Measurements from ENCODE around the gene LRFN3. TPM values are rescaled to one million over a fixed set of nuclear protein-coding genes. Genes with fewer than 3 reads are reported as not detected.

The LRFN3 gene
- total and polyA plus RNA-seq, 12 donors = 1.7 to 23.3 (median 13.8) TPM

- Histone ChIP-seq H3K27ac (no peak overlapping the region), H3K9me3 (replicated peaks in 1 of 3) (no peaks in the 10 kb centered on the region), H3K4me1 (replicated peaks in 1 of 2) (no peaks in the 10 kb centered on the region), H3K4me3 (no peak overlapping the region), H3K36me3 (replicated peaks in 1 of 2) (no peaks in the 10 kb centered on the region), H3K27me3 (no peaks in the 10 kb centered on the region)
- 43 to 63% (median 58%) methylated on average over 1 to 3 of the region's 3 CpGs for WGBS, 4 donors
- intact Hi-C loops (cut with DNase I) = no loop called here
- TF ChIP-seq CTCF (IDR thresholded peaks at IDR 0.05) (no peak), POLR2A (IDR thresholded peaks at IDR 0.05) (no peak)
- DNase-seq = no peak
These were observed 25.0 kb upstream of the LRFN3 start for GRCh38 chr19:35911173-35911572.

GRCh38 chr19:35911790-35912189 is 24.4 kb upstream of the LRFN3 start:
- H3K27ac ChIP-seq = no peak overlapping the region
- intact Hi-C loops (cut with DNase I) = no loop called here
- whole genome bisulfite sequencing, 4 donors = 36 to 69% (median 55%) methylated on average over 4 to 5 of the region's 5 CpGs

GRCh38 chr19:35913589-35913988 is 22.6 kb upstream of the LRFN3 start:
- no peaks in the 10 kb centered on the region for H3K9me3 ChIP-seq (replicated peaks in 1 of 3)
- H3K27ac ChIP-seq = peak overlapping the region in 1 of 5 donors; percentile 52
- no peaks in the 10 kb centered on the region for H3K36me3 ChIP-seq (replicated peaks in 1 of 2)
- no peak overlapping the region for H3K4me3 ChIP-seq
- no peaks in the 10 kb centered on the region for H3K4me1 ChIP-seq (replicated peaks in 1 of 2)
- DNase-seq = no peak
- TF ChIP-seq CTCF (IDR thresholded peaks at IDR 0.05) (no peak), POLR2A (IDR thresholded peaks at IDR 0.05) (no peak)
- H3K27me3 ChIP-seq = no peaks in the 10 kb centered on the region
- 43 to 55% (median 45%) methylated on average over 7 of the region's 7 CpGs for WGBS, 4 donors
- intact Hi-C loops (cut with DNase I) = no loop called here

More at GRCh38 chr19:35911790-35912189, 24.4 kb upstream of the LRFN3 start:
- Histone ChIP-seq H3K4me1 (replicated peaks in 1 of 2) (no peaks in the 10 kb centered on the region), H3K36me3 (replicated peaks in 1 of 2) (no peaks in the 10 kb centered on the region), H3K4me3 (no peak overlapping the region), H3K27me3 (no peaks in the 10 kb centered on the region), H3K9me3 (replicated peaks in 1 of 3) (no peaks in the 10 kb centered on the region)
- no peak for DNase-seq
- TF ChIP-seq CTCF (IDR thresholded peaks at IDR 0.05) (no peak), POLR2A (IDR thresholded peaks at IDR 0.05) (no peak)

GRCh38 chr19:35915443-35915842 is 20.7 kb upstream of the LRFN3 start:
- DNase-seq = no peak
- Histone ChIP-seq H3K4me1 (replicated peaks in 1 of 2) (no peaks in the 10 kb centered on the region), H3K27me3 (no peaks in the 10 kb centered on the region), H3K9me3 (replicated peaks in 1 of 3) (no peaks in the 10 kb centered on the region), H3K4me3 (no peak overlapping the region), H3K36me3 (replicated peaks in 1 of 2) (no peaks in the 10 kb centered on the region), H3K27ac (no peak overlapping the region)
- TF ChIP-seq CTCF (IDR thresholded peaks at IDR 0.05) = no peak
- TF ChIP-seq POLR2A (IDR thresholded peaks at IDR 0.05) = no peak
- WGBS, 4 donors = 45 to 66% (median 52%) methylated on average over 3 of the region's 3 CpGs
- intact Hi-C loops (cut with DNase I) = no loop called here

All from adrenal gland (tissue), 12 donors.